SU-DHL-6 (cell line): ENCODE measurements around the gene C6orf15.

Source experiments
- H2AFZ ChIP-seq: fragments of 200-600 bp; sonication (generic); 2 replicates; pipeline ENCODE4 v1.6.1; 2014; ENCODE audit warnings: low read depth, mild to moderate bottlenecking, moderate library complexity, mixed read lengths, antibody characterized with exemption, low read length; ENCODE audit not compliant: severe bottlenecking
- H3F3A ChIP-seq: fragments of 200-600 bp; shearing (Covaris generic); 2 replicates; pipeline ENCODE4 v1.6.0; 2016; ENCODE audit warnings: antibody characterized with exemption, mild to moderate bottlenecking; ENCODE audit not compliant: insufficient read depth
- H3K27ac ChIP-seq: fragments of 200-600 bp; sonication (generic); 2 replicates; pipeline ENCODE4 v1.5.1; 2016; ENCODE audit warnings: low read depth, mild to moderate bottlenecking, low read length, moderate library complexity, mixed read lengths
- H3K27me3 ChIP-seq: fragments of 200-600 bp; sonication (generic), shearing (Covaris generic); 2 replicates; pipeline ENCODE4 v1.6.0; 2014; ENCODE audit warnings: mild to moderate bottlenecking, low read length
- H3K36me3 ChIP-seq: fragments of 200-600 bp; sonication (generic); 2 replicates; pipeline ENCODE4 v1.6.1; 2014; ENCODE audit warnings: mild to moderate bottlenecking, low read length, mixed read lengths
- H3K4me2 ChIP-seq: fragments of 300-600, 200-600 bp; shearing (Covaris generic), sonication (generic); 2 replicates; pipeline ENCODE4 v1.6.0; 2014; ENCODE audit warnings: low read length, low read depth, mild to moderate bottlenecking; ENCODE audit not compliant: poor library complexity, severe bottlenecking
- H3K4me3 ChIP-seq: fragments of 200-600 bp; sonication (generic); 2 replicates; pipeline ENCODE4 v1.5.1; 2014; ENCODE audit warnings: antibody characterized with exemption, low read length, mild to moderate bottlenecking, mixed read lengths; ENCODE audit not compliant: insufficient read depth, poor library complexity, severe bottlenecking
- H3K79me2 ChIP-seq: fragments of 200-600 bp; sonication (generic); 2 replicates; pipeline ENCODE4 v1.6.1; 2014; ENCODE audit warnings: mild to moderate bottlenecking, low read length, moderate library complexity; ENCODE audit not compliant: insufficient read depth
- H3K9ac ChIP-seq: fragments of 200-600 bp; sonication (generic); 2 replicates; pipeline ENCODE4 v1.7.0; 2014; ENCODE audit warnings: mild to moderate bottlenecking, low read length
- H3K9me2 ChIP-seq: fragments of 200-600 bp; sonication (generic); replicated peaks from 2 replicates; pipeline ENCODE4 v1.6.1; 2014; ENCODE audit warnings: low read length; ENCODE audit not compliant: insufficient read depth
- H3K9me3 ChIP-seq: fragments of 200-600 bp; sonication (generic); 2 replicates; pipeline ENCODE4 v1.6.1; 2014; ENCODE audit warnings: low read length, mixed read lengths; ENCODE audit not compliant: insufficient read depth
- H4K20me1 ChIP-seq: fragments of 200-600 bp; sonication (generic); 2 replicates; pipeline ENCODE4 v1.6.1; 2014; ENCODE audit warnings: low read depth, mild to moderate bottlenecking, antibody characterized with exemption, low read length, moderate library complexity, mixed read lengths
- CTCF ChIP-seq: fragments of 200-600 bp; sonication (generic); IDR thresholded peaks from one replicate; pipeline ENCODE4 v1.5.1; 2017; ENCODE audit warnings: antibody characterized with exemption, mild to moderate bottlenecking, low read length, moderate library complexity; ENCODE audit not compliant: insufficient read depth, poor library complexity, severe bottlenecking
- EZH2phosphoT487 ChIP-seq: fragments of 200-600 bp; sonication (generic), shearing (Covaris generic); conservative IDR thresholded peaks from 2 replicates; pipeline ENCODE4 v1.6.1; 2018; ENCODE audit warnings: mild to moderate bottlenecking, antibody characterized with exemption, low read length, moderate library complexity, mixed read lengths

Gene C6orf15

GRCh38 chr6:31107052-31107451 lies 5.3 kb downstream of the C6orf15 start:
- Histone ChIP-seq H4K20me1 (no peaks in the 10 kb centered on the region), H3K9me2 (no peaks in the 10 kb centered on the region), H3K79me2 (no peaks in the 10 kb centered on the region), H3K4me2 (no peak overlapping the region), H3K27me3 (no peaks in the 10 kb centered on the region), H3K36me3 (no peaks in the 10 kb centered on the region), H3K9me3 (no peaks in the 10 kb centered on the region), H2AFZ (no peak overlapping the region), H3K9ac (no peak overlapping the region), H3K4me3 (no peak overlapping the region), H3K27ac (no peak overlapping the region), H3F3A (no peaks in the 10 kb centered on the region)
- TF ChIP-seq EZH2phosphoT487, result no peak

GRCh38 chr6:31103136-31103535 lies 9.2 kb downstream of the C6orf15 start:
- H4K20me1 ChIP-seq, result no peaks in the 10 kb centered on the region
- H3K27me3 ChIP-seq, result no peaks in the 10 kb centered on the region
- H3K36me3 ChIP-seq, result no peaks in the 10 kb centered on the region
- no peak for TF ChIP-seq CTCF
- TF ChIP-seq EZH2phosphoT487, result no peak
- no peaks in the 10 kb centered on the region for H3F3A ChIP-seq
- H3K4me3 ChIP-seq, result no peak overlapping the region
- no peaks in the 10 kb centered on the region for H3K79me2 ChIP-seq
- no peaks in the 10 kb centered on the region for H3K9me2 ChIP-seq
- no peak overlapping the region for H3K9ac ChIP-seq
- H3K27ac ChIP-seq, result no peak overlapping the region
- H2AFZ ChIP-seq, result no peak overlapping the region
- no peak overlapping the region for H3K4me2 ChIP-seq
- no peaks in the 10 kb centered on the region for H3K9me3 ChIP-seq

GRCh38 chr6:31098449-31098938 lies 13.9 kb downstream of the C6orf15 start:
- H3K36me3 ChIP-seq, result no peaks in the 10 kb centered on the region
- no peak overlapping the region for H3K9ac ChIP-seq
- H3K9me3 ChIP-seq, result no peaks in the 10 kb centered on the region
- H3K27ac ChIP-seq, result no peak overlapping the region
- no peaks in the 10 kb centered on the region for H3F3A ChIP-seq
- H3K4me3 ChIP-seq, result no peak overlapping the region
- no peaks in the 10 kb centered on the region for H3K9me2 ChIP-seq
- H3K4me2 ChIP-seq, result no peak overlapping the region
- H2AFZ ChIP-seq, result no peak overlapping the region
- H4K20me1 ChIP-seq, result no peaks in the 10 kb centered on the region
- no peak for TF ChIP-seq CTCF
- TF ChIP-seq EZH2phosphoT487, result no peak
- no peaks in the 10 kb centered on the region for H3K27me3 ChIP-seq
- no peaks in the 10 kb centered on the region for H3K79me2 ChIP-seq

GRCh38 chr6:31096656-31097055 lies 15.7 kb downstream of the C6orf15 start:
- TF ChIP-seq CTCF (no peak), EZH2phosphoT487 (no peak)
- Histone ChIP-seq H3F3A (no peaks in the 10 kb centered on the region), H3K9me3 (no peaks in the 10 kb centered on the region), H3K4me3 (no peak overlapping the region), H3K9me2 (no peaks in the 10 kb centered on the region), H3K79me2 (no peaks in the 10 kb centered on the region), H3K36me3 (no peaks in the 10 kb centered on the region), H3K27me3 (no peaks in the 10 kb centered on the region), H4K20me1 (0 out of 2 replicates have a peak, but pooled peaks cover 3% of the 10 kb centered on the region), H3K4me2 (no peak overlapping the region), H3K9ac (no peak overlapping the region), H2AFZ (no peak overlapping the region), H3K27ac (no peak overlapping the region)
